ENCODE results near the gene LRP5. TPM values are rescaled to one million over a fixed set of nuclear protein-coding genes. Genes with fewer than 3 reads are reported as not detected.

LRP5 gene
- total RNA-seq, 1 experiment from 2014 or later: 129 TPM

DNA sequence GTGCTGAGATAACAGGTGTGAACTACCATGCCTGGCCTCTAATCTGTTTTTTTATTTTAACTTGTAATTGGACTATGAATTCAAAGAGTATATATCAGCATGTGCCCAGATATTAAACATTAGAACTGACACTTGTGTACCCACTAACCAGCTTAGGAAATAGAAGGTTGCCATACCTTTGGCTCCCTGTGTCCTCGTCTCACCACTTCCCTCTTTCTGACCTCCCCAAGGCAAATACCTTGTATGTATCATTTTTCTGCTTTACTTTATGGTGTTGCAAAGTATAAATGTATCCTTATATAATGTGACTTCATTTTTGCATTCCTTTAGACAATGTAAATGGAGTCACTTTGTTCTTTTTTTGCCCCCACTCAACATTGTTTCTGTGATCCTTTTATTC, 157.3 kb downstream of the LRP5 start:
- H3K4me1 ChIP-seq (replicated peaks; ENCODE audit: insufficient read depth): no peaks in the 10 kb centered on the region
- CTCF ChIA-PET: no interaction called here
- BruUV-seq (replicated peaks): no TSS peak
- no peaks in the 10 kb centered on the region for H3K27me3 ChIP-seq (ENCODE audit: insufficient read depth, low read depth)
- H3K4me2 ChIP-seq: no peak overlapping the region
- H2AFZ ChIP-seq: no peak overlapping the region
- no peaks in the 10 kb centered on the region for H3K9me2 ChIP-seq (ENCODE audit: insufficient read depth)
- peaks cover 100% of the 10 kb centered on the region for H3K79me2 ChIP-seq (ENCODE audit: low read depth)
- H4K20me1 ChIP-seq (ENCODE audit: insufficient read depth): peaks cover 99% of the 10 kb centered on the region
- no peak for TF ChIP-seq CTCF (conservative IDR thresholded peaks at IDR 0.05)
- no peak for TF ChIP-seq EZH2 (IDR thresholded peaks at IDR 0.05; ENCODE audit: low read depth)
- DNase-seq: no peak
- no peak overlapping the region for H3K4me3 ChIP-seq
- peaks cover 8% of the 10 kb centered on the region for H3F3A ChIP-seq (ENCODE audit: insufficient read depth, low read depth)
- H3K27ac ChIP-seq: no peak overlapping the region
- peaks cover 22% of the 10 kb centered on the region for H3K36me3 ChIP-seq (ENCODE audit: low read depth)
- intact Hi-C loops (cut with micrococcal nuclease; ENCODE audit: unreplicated experiment): no loop called here
- no peaks in the 10 kb centered on the region for H3K9me3 ChIP-seq (ENCODE audit: insufficient read depth, low read depth)
- POLR2A ChIA-PET (ENCODE audit: unreplicated experiment): no interaction called here

GRCh38 chr11:68470304-68470811, 158.0 kb downstream of the LRP5 start:
- CTCF ChIA-PET: no interaction called here
- TF ChIP-seq EZH2 (IDR thresholded peaks at IDR 0.05; ENCODE audit: low read depth) (no peak), CTCF (conservative IDR thresholded peaks at IDR 0.05) (no peak)
- Histone ChIP-seq H3K27me3 (ENCODE audit: insufficient read depth, low read depth) (no peaks in the 10 kb centered on the region), H3K36me3 (ENCODE audit: low read depth) (peaks cover 22% of the 10 kb centered on the region), H3K4me2 (no peak overlapping the region), H3K27ac (no peak overlapping the region), H3K79me2 (ENCODE audit: low read depth) (peaks cover 96% of the 10 kb centered on the region), H3K9me3 (ENCODE audit: insufficient read depth, low read depth) (no peaks in the 10 kb centered on the region), H3K4me1 (replicated peaks; ENCODE audit: insufficient read depth) (no peaks in the 10 kb centered on the region), H4K20me1 (ENCODE audit: insufficient read depth) (peaks cover 97% of the 10 kb centered on the region), H3K4me3 (no peak overlapping the region), H3F3A (ENCODE audit: insufficient read depth, low read depth) (peaks cover 8% of the 10 kb centered on the region), H2AFZ (no peak overlapping the region), H3K9me2 (ENCODE audit: insufficient read depth) (no peaks in the 10 kb centered on the region)
- BruUV-seq (replicated peaks): no TSS peak
- POLR2A ChIA-PET (ENCODE audit: unreplicated experiment): no interaction called here
- DNase-seq: no peak
- intact Hi-C loops (cut with micrococcal nuclease; ENCODE audit: unreplicated experiment): no loop called here

- BruUV-seq (replicated peaks): no TSS peak
- peaks cover 86% of the 10 kb centered on the region for H4K20me1 ChIP-seq (ENCODE audit: insufficient read depth)
Measured at GRCh38 chr11:68471360-68472340, 159.3 kb downstream of the LRP5 start.

More at GRCh38 chr11:68471360-68472340, 159.3 kb downstream of the LRP5 start:
- POLR2A ChIA-PET (ENCODE audit: unreplicated experiment): no interaction called here
- Histone ChIP-seq H3K79me2 (ENCODE audit: low read depth) (peaks cover 92% of the 10 kb centered on the region), H3K4me3 (no peak overlapping the region), H3K27ac (no peak overlapping the region), H3K9me2 (ENCODE audit: insufficient read depth) (no peaks in the 10 kb centered on the region), H3K4me1 (replicated peaks; ENCODE audit: insufficient read depth) (no peaks in the 10 kb centered on the region), H3K4me2 (no peak overlapping the region), H3K36me3 (ENCODE audit: low read depth) (peaks cover 22% of the 10 kb centered on the region), H2AFZ (no peak overlapping the region), H3K27me3 (ENCODE audit: insufficient read depth, low read depth) (no peaks in the 10 kb centered on the region), H3K9me3 (ENCODE audit: insufficient read depth, low read depth) (no peaks in the 10 kb centered on the region), H3F3A (ENCODE audit: insufficient read depth, low read depth) (peaks cover 10% of the 10 kb centered on the region)
- DNase-seq: no peak
- CTCF ChIA-PET: no interaction called here
- TF ChIP-seq EZH2 (IDR thresholded peaks at IDR 0.05; ENCODE audit: low read depth): no peak
- no peak for TF ChIP-seq CTCF (conservative IDR thresholded peaks at IDR 0.05)
- intact Hi-C loops (cut with micrococcal nuclease; ENCODE audit: unreplicated experiment): no loop called here
